Measurements from ENCODE around the gene OXGR1. TPM values are rescaled to one million over a fixed set of nuclear protein-coding genes. Genes with fewer than 3 reads are reported as not detected.
A peak's percentile ranks its signal among the peaks of the same experiment; 100 is the strongest.

The OXGR1 gene
- polyA plus RNA-seq, 1 donor (not counting 4 experiments of a cell fraction or from before 2014, with no cell fraction given), result not detected

DNA sequence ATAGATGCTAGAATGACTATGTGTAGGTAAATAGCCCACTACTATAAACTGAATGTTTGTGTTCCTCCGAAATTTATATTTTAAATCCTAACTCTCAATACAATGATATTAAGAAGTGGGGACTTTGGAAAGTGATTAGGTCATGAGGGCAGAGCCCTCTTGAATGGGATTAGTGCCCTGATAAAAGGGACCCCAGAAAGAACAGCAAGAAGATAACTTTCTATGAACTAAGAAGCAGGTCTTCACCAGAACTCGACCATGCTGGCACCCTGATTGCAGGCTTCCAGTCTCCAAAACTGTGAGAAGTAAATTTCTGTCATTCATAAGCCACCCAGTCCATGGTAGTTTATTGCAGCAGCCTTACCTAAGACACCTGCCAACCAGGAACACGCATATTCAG is 33.9 kb downstream of the OXGR1 start:
- Histone ChIP-seq H3K4me1 (ENCODE audit: control insufficient read depth, extremely low read depth, insufficient read depth, low read length) (no peaks in the 10 kb centered on the region), H3K9me3 (ENCODE audit: control insufficient read depth, low read depth, low read length) (no peaks in the 10 kb centered on the region), H3K4me3 (ENCODE audit: control insufficient read depth in 2 of 3, extremely low read depth in 1 of 3, insufficient read depth in 2 of 3, low read depth in 1 of 3, low read length in 3 of 3) (no peak overlapping the region), H3K27ac (ENCODE audit: control insufficient read depth, insufficient read depth, low read length) (no peak overlapping the region), H2AFZ (ENCODE audit: control insufficient read depth, low read length) (no peak overlapping the region), H3K27me3 (ENCODE audit: control insufficient read depth, extremely low read depth, insufficient read depth, low read length) (no peaks in the 10 kb centered on the region), H4K20me1 (ENCODE audit: control insufficient read depth, extremely low read depth, insufficient read depth, low read length) (no peaks in the 10 kb centered on the region), H3K4me2 (ENCODE audit: control insufficient read depth, extremely low read depth, insufficient read depth, low read depth, low read length) (no peak overlapping the region), H3K9me1 (ENCODE audit: control insufficient read depth, extremely low read depth, insufficient read depth, low read length) (no peaks in the 10 kb centered on the region), H3K9ac (ENCODE audit: control insufficient read depth, extremely low read depth, insufficient read depth, low read length) (no peak overlapping the region), H3K79me2 (ENCODE audit: control insufficient read depth, insufficient read depth, low read length) (no peaks in the 10 kb centered on the region), H3K36me3 (ENCODE audit: control insufficient read depth in 2 of 2, extremely low read depth in 1 of 2, insufficient read depth in 2 of 2, low read length in 2 of 2) (no peaks in the 10 kb centered on the region)
- dilution Hi-C loops (cut with MboI; ENCODE audit: extremely low pct_ligation_motif_present, low sequenced_read_pairs), result no loop called here
- TF ChIP-seq CTCF (optimal IDR thresholded peaks at IDR 0.05 in 1 of 3, IDR thresholded peaks at IDR 0.05 in 1 of 3, conservative IDR thresholded peaks at IDR 0.05 in 1 of 3; ENCODE audit: extremely low read depth in 1 of 3, insufficient read depth in 2 of 3, low read length in 3 of 3) (no peak), EZH2 (IDR thresholded peaks at IDR 0.05; ENCODE audit: low read length) (no peak)
- FAIRE-seq, result no peak
- DNase-seq (ENCODE audit: low read depth, low spot score), result no peak

DNA sequence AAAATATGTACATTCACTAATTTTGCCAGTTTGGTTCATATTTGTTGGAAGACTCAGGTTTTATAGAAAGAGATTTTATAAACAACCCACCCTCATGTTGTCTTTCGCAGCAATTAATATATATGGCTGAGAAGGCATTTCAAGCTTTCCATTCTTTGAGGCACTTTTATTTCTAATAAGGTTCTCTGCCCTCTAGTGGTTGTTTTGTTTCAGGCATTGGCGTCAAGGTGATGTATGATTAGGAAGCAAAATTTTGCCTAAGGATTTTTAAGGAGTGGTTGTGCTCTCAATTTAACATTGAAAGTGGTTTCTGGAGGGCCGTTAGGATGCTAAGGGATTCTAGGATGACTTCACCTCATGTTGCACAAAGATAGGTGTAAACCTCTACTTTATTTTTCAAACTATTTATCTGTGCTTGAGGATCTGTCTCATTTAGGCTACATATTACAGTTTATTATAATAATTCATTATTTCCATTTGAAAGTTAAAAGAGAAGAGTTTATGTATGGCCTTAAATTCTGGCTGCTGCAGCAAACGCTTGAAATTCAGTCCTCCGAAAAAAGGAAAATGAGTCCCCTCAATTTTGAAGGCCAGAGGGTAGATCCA is 35.9 kb downstream of the OXGR1 start:
- Histone ChIP-seq H3K4me1 (ENCODE audit: control insufficient read depth, extremely low read depth, insufficient read depth, low read length) (no peaks in the 10 kb centered on the region), H3K27ac (ENCODE audit: control insufficient read depth, insufficient read depth, low read length) (no peak overlapping the region), H3K9me3 (ENCODE audit: control insufficient read depth, low read depth, low read length) (no peaks in the 10 kb centered on the region), H3K79me2 (ENCODE audit: control insufficient read depth, insufficient read depth, low read length) (no peaks in the 10 kb centered on the region), H3K9me1 (ENCODE audit: control insufficient read depth, extremely low read depth, insufficient read depth, low read length) (no peaks in the 10 kb centered on the region), H2AFZ (ENCODE audit: control insufficient read depth, low read length) (no peak overlapping the region), H3K4me2 (ENCODE audit: control insufficient read depth, extremely low read depth, insufficient read depth, low read depth, low read length) (no peak overlapping the region), H3K9ac (ENCODE audit: control insufficient read depth, extremely low read depth, insufficient read depth, low read length) (no peak overlapping the region), H3K27me3 (ENCODE audit: control insufficient read depth, extremely low read depth, insufficient read depth, low read length) (no peaks in the 10 kb centered on the region), H3K4me3 (ENCODE audit: control insufficient read depth in 2 of 3, extremely low read depth in 1 of 3, insufficient read depth in 2 of 3, low read depth in 1 of 3, low read length in 3 of 3) (no peak overlapping the region), H3K36me3 (ENCODE audit: control insufficient read depth in 2 of 2, extremely low read depth in 1 of 2, insufficient read depth in 2 of 2, low read length in 2 of 2) (no peaks in the 10 kb centered on the region), H4K20me1 (ENCODE audit: control insufficient read depth, extremely low read depth, insufficient read depth, low read length) (no peaks in the 10 kb centered on the region)
- dilution Hi-C loops (cut with MboI; ENCODE audit: extremely low pct_ligation_motif_present, low sequenced_read_pairs), result no loop called here
- DNase-seq (ENCODE audit: low read depth, low spot score), result no peak
- TF ChIP-seq CTCF (optimal IDR thresholded peaks at IDR 0.05 in 1 of 3, IDR thresholded peaks at IDR 0.05 in 1 of 3, conservative IDR thresholded peaks at IDR 0.05 in 1 of 3; ENCODE audit: extremely low read depth in 1 of 3, insufficient read depth in 2 of 3, low read length in 3 of 3), result peak in 2 of 3 experiments; percentile 60 to 70
- no peak for TF ChIP-seq EZH2 (IDR thresholded peaks at IDR 0.05; ENCODE audit: low read length)
- FAIRE-seq, result no peak

Data from keratinocyte (primary cell).